B cell (primary cell): ENCODE measurements around the gene THOP1. TPM values are rescaled to one million over a fixed set of nuclear protein-coding genes. Genes with fewer than 3 reads are reported as not detected.

Source experiments
- ATAC-seq: fragments of 200-7000 bp; cut with Tn5 transposase; one replicate; pipeline ENCODE4 v1.10.0; 2021; ENCODE audit warnings: low read depth, mild to moderate bottlenecking, moderate number of reproducible peaks, moderate library complexity
- CTCF ChIA-PET: fragments of 350-600 bp; sonication (Branson Sonifier 250); formaldehyde crosslinking; loops from one replicate; lab custom pipeline; 2021; ENCODE audit warnings: antibody characterized with exemption, inconsistent platforms; lab: Charles Lee
- POLR2A ChIA-PET: fragments of 350-600 bp; sonication (Branson Sonifier 250); formaldehyde crosslinking; loops from one replicate; lab custom pipeline; 2021; ENCODE audit warnings: antibody characterized with exemption; lab: Charles Lee
- DNase-seq: peaks from one replicate; pipeline ENCODE4 v3.0.0; 2013
- H2AFZ ChIP-seq: 2 replicates; pipeline ENCODE4 v1.6.1; 2012; ENCODE audit warnings: mild to moderate bottlenecking, low read depth, low read length; ENCODE audit not compliant: insufficient read depth, poor library complexity, severe bottlenecking
- H3K27ac ChIP-seq, 2 donors: 1 replicate in 1 of 2; 2 replicates in 1 of 2; pipeline ENCODE4 v1.5.1; 2012 to 2013; ENCODE audit warnings: low read length in 2 of 2, mild to moderate bottlenecking in 2 of 2, moderate library complexity in 1 of 2
- H3K27me3 ChIP-seq, 4 experiments: fragments of 200-600 bp in 1 of 4; sonication (generic) in 1 of 4; replicated peaks in 1 of 4; 1 replicate in 2 of 4; 2 replicates in 2 of 4; pipeline versions ENCODE4 v1.6.1 to v1.7.0; 2013 to 2016; ENCODE audit warnings: low read length in 3 of 4, mild to moderate bottlenecking in 2 of 4, mixed read lengths in 1 of 4, moderate library complexity in 1 of 4; ENCODE audit not compliant: insufficient read depth in 4 of 4, control insufficient read depth in 3 of 4; ENCODE audit errors: control extremely low read depth in 1 of 4
- H3K36me3 ChIP-seq, 2 experiments: replicated peaks in 1 of 2; 1 replicate in 1 of 2; 2 replicates in 1 of 2; pipeline versions ENCODE4 v1.6.1 to v1.7.1; 2013; ENCODE audit warnings: low read length in 1 of 2; ENCODE audit not compliant: insufficient read depth in 2 of 2, control insufficient read depth in 1 of 2; ENCODE audit errors: control extremely low read depth in 1 of 2, extremely low read depth in 1 of 2
- H3K4me1 ChIP-seq, 2 donors: fragments of 200-600 bp in 1 of 2; sonication (generic) in 1 of 2; 1 replicate in 1 of 2; 2 replicates in 1 of 2; pipeline versions ENCODE4 v1.5.1 to v1.6.1; 2013 to 2017; ENCODE audit warnings: low read length in 2 of 2; ENCODE audit not compliant: control insufficient read depth in 2 of 2, insufficient read depth in 2 of 2
- H3K4me2 ChIP-seq: replicated peaks from 2 replicates; pipeline ENCODE3; 2012; ENCODE audit warnings: mild to moderate bottlenecking, low read depth, low read length; ENCODE audit not compliant: poor library complexity, severe bottlenecking
- H3K4me3 ChIP-seq, 5 experiments: fragments of 200-600 bp in 1 of 5; sonication (generic) in 1 of 5; 1 replicate in 3 of 5; 2 replicates in 2 of 5; pipeline versions ENCODE4 v1.5.1 to v1.7.0; 2011 to 2016; ENCODE audit warnings: low read length in 4 of 5, mild to moderate bottlenecking in 4 of 5, low read depth in 2 of 5, control low read depth in 1 of 5, moderate library complexity in 1 of 5; ENCODE audit not compliant: insufficient read depth in 1 of 5; ENCODE audit errors: control extremely low read depth in 1 of 5, extremely low read depth in 1 of 5
- H3K79me2 ChIP-seq: fragments of 200-600 bp; sonication (generic); one replicate; pipeline ENCODE4 v1.6.0; 2016; ENCODE audit warnings: low read length; ENCODE audit not compliant: control insufficient read depth, insufficient read depth
- H3K9ac ChIP-seq: fragments of 200-600 bp; sonication (generic); 2 replicates; pipeline ENCODE4 v1.6.1; 2017; ENCODE audit warnings: mild to moderate bottlenecking, low read length, moderate library complexity
- H3K9me3 ChIP-seq, 3 donors: one replicate each; pipeline versions ENCODE4 v1.6.1 to v1.7.1; 2013; ENCODE audit warnings: low read length in 2 of 3; ENCODE audit not compliant: control insufficient read depth in 2 of 3, insufficient read depth in 1 of 3; ENCODE audit errors: control extremely low read depth in 1 of 3
- H4K20me1 ChIP-seq: 2 replicates; pipeline ENCODE4 v1.6.0; 2012; ENCODE audit warnings: mild to moderate bottlenecking, low read length; ENCODE audit not compliant: insufficient read depth, control insufficient read depth, poor library complexity, severe bottlenecking
- H3K27ac Mint-ChIP-seq: one replicate; pipeline ENCODE4 v1.8.0; 2021; ENCODE audit warnings: mixed read lengths
- H3K27me3 Mint-ChIP-seq: one replicate; pipeline ENCODE4 v1.8.0; 2021; ENCODE audit warnings: mixed read lengths
- H3K4me1 Mint-ChIP-seq: one replicate; pipeline ENCODE4 v1.8.0; 2021; ENCODE audit warnings: mixed read lengths
- H3K4me3 Mint-ChIP-seq: one replicate; pipeline ENCODE4 v1.8.0; 2021; ENCODE audit warnings: mixed read lengths
- H3K9me3 Mint-ChIP-seq: one replicate; pipeline ENCODE4 v1.8.0; 2022; ENCODE audit warnings: mixed read lengths; ENCODE audit not compliant: insufficient read depth
- CTCF ChIP-seq: fragments of 200-600 bp; IDR thresholded peaks from one replicate; pipeline ENCODE4 v1.8.0; 2022; ENCODE audit warnings: antibody characterized with exemption, mild to moderate bottlenecking
- EZH2 ChIP-seq: IDR thresholded peaks from 2 replicates; pipeline ENCODE4 v1.6.1; 2012; ENCODE audit warnings: borderline replicate concordance, low read depth, mild to moderate bottlenecking, moderate library complexity, low read length; ENCODE audit not compliant: insufficient read depth, poor library complexity, severe bottlenecking
- WGBS: methylation state at CpG from one replicate; pipeline ENCODE4 v1.1.5; 2013; ENCODE audit warnings: missing lambda C conversion rate; ENCODE audit not compliant: insufficient coverage; 5-methylcytosine and 5-hydroxymethylcytosine counted together
- intact Hi-C: fragments of 100-400 bp; cut with micrococcal nuclease; formaldehyde crosslinking; loops from one replicate; pipeline ENCODE4 v1.10.0; 2022
- polyA plus RNA-seq: library from polyadenylated mRNA; depleted of rRNA; stranded (reverse); fragments of >200 nt; gene quantifications from 2 replicates; pipeline ENCODE4 v1.2.3, GENCODE V29; 2012
- total RNA-seq, 2 donors: library from RNA; stranded (reverse); fragments of 120-200 nt in 1 of 2; gene quantifications; 1 replicate in 1 of 2; 2 replicates in 1 of 2; pipeline versions ENCODE4 v1.2.3 to v1.2.4, GENCODE V29; 2013 to 2022

THOP1 gene
- total and polyA plus RNA-seq, 2 donors (not counting 1 experiment from before 2014, with no cell fraction given): 54.3 to 56.4 TPM

- Histone ChIP-seq H3K79me2 (no peaks in the 10 kb centered on the region), H3K36me3 (peaks cover 3 to 32% of the 10 kb centered on the region in 2 experiments), H3K27me3 (no peaks in the 10 kb centered on the region), H2AFZ (no peak overlapping the region), H3K9me3 (no peaks in the 10 kb centered on the region), H3K4me3 (no peak overlapping the region), H3K27ac (no peak overlapping the region), H4K20me1 (no peaks in the 10 kb centered on the region), H3K4me1 (no peaks in the 10 kb centered on the region), H3K9ac (no peak overlapping the region), H3K4me2 (no peak overlapping the region)
- Mint-ChIP-seq H3K4me3 (no peak overlapping the region), H3K9me3 (no peaks in the 10 kb centered on the region), H3K4me1 (no peaks in the 10 kb centered on the region), H3K27me3 (no peaks in the 10 kb centered on the region), H3K27ac (no peak overlapping the region)
- no peak for DNase-seq
- 91% methylated on average over 47 of the region's 48 CpGs for WGBS
- no peak for ATAC-seq
- intact Hi-C loops: no loop called here
- POLR2A ChIA-PET: no interaction called here
- CTCF ChIA-PET: no interaction called here
- TF ChIP-seq EZH2 (no peak), CTCF (no peak)
Measured at GRCh38 chr19:2756921-2757881, 28.1 kb upstream of the THOP1 start.
